GM12874 (cell line): ENCODE measurements around the gene ZNF136.

ENCODE experiments used
- TF ChIP-seq, protein P1 (sequence below): IDR thresholded peaks from 2 replicates; pipeline ENCODE4 v1.5.1; 2011; ENCODE audit warnings: low read depth, mild to moderate bottlenecking, control low read depth, low read length, moderate library complexity; ENCODE audit not compliant: insufficient read depth

Gene ZNF136

DNA sequence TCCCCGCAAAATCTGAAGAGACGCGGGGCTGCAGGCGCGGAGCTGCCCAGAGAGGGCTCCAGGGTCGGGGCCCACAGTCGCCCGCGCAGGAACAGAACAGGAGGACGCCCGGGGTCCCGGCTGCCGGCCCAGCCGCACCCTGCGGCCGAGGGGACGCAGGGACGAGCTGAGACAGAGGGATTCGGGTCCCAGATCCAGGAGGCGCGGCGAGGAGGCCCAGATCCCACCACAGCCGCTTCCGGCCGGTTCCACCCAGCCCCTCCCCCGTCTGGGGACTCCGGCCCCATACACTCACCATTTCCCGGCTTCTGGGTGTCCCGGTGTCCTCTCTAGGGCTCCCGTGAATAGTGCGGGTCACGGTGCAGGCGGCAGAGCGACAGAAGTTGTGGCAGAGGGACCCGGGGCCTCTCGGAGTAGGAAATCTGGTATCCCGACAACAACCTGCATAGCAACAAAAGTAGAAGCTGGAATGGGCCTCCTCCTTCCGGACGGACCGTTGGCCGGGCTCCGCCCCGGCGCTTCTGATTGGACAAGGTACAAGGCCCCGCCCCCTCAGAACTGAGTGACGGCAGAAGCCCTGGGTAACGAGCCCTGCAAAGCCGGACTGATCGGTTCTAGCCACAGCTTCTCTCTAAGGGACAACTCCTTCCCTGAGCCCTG is 22.9 kb upstream of the ZNF136 start, which contains the start of gene ZNF20:
ZNF20 (minus strand) TSS at position 466 of the 660 bp plus-strand sequence; CDS start at position 298, 168 bp downstream.
- TF ChIP-seq, protein P1, sequence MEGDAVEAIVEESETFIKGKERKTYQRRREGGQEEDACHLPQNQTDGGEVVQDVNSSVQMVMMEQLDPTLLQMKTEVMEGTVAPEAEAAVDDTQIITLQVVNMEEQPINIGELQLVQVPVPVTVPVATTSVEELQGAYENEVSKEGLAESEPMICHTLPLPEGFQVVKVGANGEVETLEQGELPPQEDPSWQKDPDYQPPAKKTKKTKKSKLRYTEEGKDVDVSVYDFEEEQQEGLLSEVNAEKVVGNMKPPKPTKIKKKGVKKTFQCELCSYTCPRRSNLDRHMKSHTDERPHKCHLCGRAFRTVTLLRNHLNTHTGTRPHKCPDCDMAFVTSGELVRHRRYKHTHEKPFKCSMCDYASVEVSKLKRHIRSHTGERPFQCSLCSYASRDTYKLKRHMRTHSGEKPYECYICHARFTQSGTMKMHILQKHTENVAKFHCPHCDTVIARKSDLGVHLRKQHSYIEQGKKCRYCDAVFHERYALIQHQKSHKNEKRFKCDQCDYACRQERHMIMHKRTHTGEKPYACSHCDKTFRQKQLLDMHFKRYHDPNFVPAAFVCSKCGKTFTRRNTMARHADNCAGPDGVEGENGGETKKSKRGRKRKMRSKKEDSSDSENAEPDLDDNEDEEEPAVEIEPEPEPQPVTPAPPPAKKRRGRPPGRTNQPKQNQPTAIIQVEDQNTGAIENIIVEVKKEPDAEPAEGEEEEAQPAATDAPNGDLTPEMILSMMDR: no peak

DNA sequence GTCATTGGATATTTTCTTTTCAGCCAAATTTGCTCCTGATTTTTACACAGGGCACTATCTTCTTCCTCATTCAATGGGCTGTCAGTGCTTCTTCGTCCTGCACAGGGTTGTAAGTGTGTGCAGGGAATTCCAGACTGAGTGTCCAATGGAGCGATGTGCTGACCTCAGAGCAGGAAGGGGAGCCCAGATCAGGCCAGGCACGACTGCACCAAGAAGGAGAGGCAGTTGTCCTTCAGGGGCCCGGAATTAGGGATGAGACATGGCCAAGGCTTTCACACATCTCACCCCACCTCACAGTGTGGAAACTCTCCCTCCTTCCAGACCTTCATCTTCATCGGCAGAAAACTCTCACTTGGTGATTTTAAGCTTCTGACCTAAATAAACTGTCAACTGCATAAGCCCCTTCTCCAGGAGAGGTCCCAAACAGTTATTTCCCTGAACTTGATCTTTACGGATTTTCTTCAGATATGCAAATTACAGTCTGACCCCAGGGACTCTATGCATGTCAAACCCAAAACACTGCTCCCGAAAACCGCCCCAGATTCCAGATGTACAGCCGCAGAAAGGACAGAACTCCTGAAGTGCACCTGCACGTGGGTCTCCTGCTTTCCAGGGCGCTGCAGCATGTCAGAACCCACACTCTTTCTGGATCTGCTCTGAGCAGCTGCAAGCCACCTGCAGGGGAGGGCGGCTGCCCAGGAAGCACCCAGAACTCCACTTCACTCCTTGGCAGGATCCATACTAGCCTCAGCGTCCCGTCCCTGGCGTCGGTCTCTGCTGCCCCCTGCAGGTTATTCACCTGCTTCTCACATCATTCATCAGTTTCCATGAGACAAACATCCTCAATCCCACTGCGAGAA is 22.1 kb upstream of the ZNF136 start:
- TF ChIP-seq, protein P1: peak; percentile 85

DNA sequence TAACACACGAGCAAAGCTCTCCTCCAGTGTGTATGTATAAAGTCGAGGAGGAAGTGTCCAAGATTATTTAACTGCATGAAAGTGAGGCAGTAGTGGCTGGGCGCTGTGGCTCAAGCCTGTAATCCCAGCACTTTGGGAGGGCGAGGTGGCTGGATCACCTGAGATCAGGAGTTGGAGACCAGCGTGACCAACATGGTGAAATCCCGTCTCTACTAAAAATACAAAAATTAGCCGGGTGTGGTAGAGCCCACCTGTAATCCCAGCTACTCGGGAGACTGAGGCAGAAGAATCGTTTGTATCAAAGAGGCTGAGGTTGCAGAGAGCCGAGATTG is 21.5 kb upstream of the ZNF136 start:
- TF ChIP-seq, protein P1: no peak

DNA sequence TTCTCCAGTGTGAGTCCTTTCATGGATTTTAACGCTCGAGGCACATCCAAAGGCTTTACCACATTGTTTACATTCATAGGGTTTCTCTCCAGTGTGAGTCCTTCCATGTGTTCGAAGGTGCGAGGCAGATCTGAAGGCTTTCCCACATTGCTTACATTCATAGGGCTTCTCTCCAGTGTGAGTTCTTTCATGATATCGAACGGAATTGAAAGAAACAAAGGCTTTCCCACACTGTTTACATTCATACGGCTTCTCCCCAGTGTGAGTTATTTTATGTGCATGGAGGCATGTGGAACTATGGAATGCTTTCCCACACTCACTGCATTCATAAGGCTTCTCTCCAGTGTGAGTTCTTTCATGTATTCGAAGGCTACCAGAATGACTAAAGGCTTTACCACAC is 17.5 kb upstream of the ZNF136 start:
- TF ChIP-seq, protein P1: no peak

DNA sequence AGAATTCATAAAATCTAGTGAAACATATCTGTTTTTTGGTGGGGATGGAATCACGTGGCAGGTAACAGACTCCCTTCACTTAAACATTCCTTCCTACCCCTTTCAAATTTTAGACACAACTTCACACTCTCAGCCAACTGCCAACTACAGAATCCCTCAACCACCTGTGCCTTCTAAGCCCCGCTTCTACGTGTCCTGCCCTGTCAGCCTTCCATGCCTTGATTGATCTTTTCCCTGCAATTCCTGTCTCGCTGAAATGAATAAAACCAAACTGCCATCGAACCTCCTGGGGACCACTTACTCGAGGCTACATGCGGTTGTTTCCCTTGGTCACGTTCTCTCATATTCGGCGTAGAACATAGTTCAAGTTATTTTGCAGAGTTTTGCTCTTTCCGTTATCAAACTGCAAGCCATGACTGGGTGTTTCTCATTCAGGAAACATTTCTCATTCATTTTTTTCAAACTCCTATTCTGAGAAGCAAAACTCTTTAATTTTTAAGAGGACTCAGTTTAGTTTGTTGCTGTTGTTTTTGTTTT is 7.5 kb upstream of the ZNF136 start:
- TF ChIP-seq, protein P1: no peak

DNA sequence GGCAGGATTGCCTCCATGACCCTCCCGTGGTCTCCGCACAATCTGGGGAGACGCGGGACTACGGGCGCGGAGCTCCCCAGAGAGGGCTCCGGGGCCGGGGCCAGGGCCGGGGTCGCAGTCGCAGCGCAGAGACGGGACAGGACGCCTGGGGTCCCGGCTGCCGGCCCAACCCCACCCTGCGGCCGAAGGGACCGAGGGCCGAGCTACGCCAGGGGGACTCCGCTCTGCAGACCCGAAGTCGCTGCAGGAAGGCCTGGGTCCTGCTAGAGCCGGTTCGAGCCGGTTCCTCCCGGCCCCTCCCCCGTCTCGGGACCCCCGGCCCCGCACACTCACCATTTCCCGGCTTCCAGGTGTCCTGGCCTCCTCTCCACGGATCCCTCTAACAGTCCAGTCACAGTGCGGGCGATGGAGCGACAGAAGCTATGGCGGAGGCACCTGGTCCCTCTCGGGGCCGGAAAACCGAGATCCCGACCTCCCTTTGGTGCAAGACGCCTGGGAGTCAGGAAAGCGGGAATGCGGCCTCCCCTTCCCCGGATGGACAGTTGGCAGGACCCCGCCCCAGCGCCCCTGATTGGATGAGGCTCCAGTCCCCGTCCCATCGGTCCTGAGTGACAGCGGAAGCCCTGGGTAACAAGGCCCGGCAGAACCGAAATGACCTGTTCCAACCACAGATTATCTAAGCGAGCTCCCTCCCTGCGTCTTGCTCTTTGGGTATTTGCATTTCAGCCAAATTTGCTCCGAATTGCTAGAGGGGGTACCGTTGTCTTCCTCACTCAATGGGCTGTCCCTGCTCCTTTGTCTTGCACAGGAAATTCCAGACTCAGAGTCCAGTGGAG is 6.5 kb upstream of the ZNF136 start, which contains the start of gene ZNF625:
ZNF625 (minus strand) TSS at position 512 of the 836 bp plus-strand sequence; CDS start at position 336, 176 bp downstream.
- TF ChIP-seq, protein P1: no peak
